D721Med (cell line): Measurements from ENCODE around the gene DISP3.
"Not testable (repeated sequence)": the region's sequence is repeated elsewhere in the genome, so short reads cannot be mapped to it uniquely, and the experiment has no call there.

Experiments
- DNase-seq: peaks from one replicate; pipeline ENCODE4 v3.0.0; 2011; ENCODE audit warnings: low spot score; ENCODE audit not compliant: insufficient read length
- FAIRE-seq: peaks from 2 replicates; lab custom pipeline; 2011; peaks lifted over from hg19 to GRCh38; lab: Jason Lieb, UNC
- CTCF ChIP-seq: IDR thresholded peaks from 2 replicates; pipeline ENCODE4 v1.5.1; 2012; ENCODE audit warnings: mild to moderate bottlenecking, control low read depth; ENCODE audit not compliant: insufficient read depth; ENCODE audit errors: missing control alignments

Gene DISP3

GRCh38 chr1:11576109-11576875, 97.3 kb downstream of the DISP3 start:
- TF ChIP-seq CTCF, result no peak
- DNase-seq (no peak), FAIRE-seq (no peak)

DNA sequence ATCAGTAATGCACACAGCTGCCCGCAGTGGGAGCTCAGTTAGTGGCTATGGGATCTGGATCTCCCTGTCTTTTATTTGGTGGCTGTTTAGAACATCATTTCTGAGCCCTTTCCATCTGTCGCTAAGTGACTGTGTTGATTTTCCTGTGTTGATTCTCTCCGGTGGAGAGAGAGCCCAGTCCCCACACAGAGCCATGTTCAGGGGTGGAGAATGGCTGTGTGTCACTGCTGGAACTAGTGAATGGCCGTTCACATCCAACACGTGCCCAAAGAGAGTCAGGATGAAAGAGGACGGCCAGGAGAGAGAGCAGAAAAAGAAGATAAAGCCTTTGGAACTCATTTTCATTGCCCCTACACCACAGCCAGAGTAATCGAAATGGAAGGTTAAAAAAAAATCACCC, 99.0 kb downstream of the DISP3 start:
- DNase-seq (no peak), FAIRE-seq (no peak)
- no peak for TF ChIP-seq CTCF

DNA sequence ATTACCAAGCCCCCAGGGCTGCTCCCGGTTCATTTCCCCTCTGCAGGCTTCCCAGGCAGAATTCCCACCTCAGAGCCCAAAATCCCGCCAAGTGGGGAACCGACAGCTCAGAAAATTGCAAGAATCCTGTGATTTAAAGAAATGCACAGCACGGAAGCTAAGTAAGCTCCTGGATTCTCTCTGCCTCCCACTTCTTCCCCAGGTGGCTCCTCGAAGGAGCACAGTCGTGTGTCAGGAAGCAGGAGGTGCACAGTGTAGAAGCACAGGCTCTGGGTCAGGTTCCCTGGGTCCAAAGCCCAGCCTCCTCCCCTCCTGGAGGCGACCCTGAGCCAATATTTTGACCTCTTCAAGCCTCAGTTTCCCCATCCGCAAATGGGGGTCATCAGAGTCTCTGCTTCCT, 100.6 kb downstream of the DISP3 start:
- FAIRE-seq (no peak), DNase-seq (no peak)
- TF ChIP-seq CTCF, result no peak

GRCh38 chr1:11580049-11580448, 101.1 kb downstream of the DISP3 start:
- not testable (repeated sequence) for DNase-seq, FAIRE-seq

GRCh38 chr1:11581445-11581991, 102.6 kb downstream of the DISP3 start:
- no peak for TF ChIP-seq CTCF
- no peak for DNase-seq
- FAIRE-seq, result no peak

GRCh38 chr1:11585389-11585788, 106.4 kb downstream of the DISP3 start:
- TF ChIP-seq CTCF, result no peak
- DNase-seq (no peak), FAIRE-seq (no peak)
